ENCODE results near the gene KCNIP4.

DNA sequence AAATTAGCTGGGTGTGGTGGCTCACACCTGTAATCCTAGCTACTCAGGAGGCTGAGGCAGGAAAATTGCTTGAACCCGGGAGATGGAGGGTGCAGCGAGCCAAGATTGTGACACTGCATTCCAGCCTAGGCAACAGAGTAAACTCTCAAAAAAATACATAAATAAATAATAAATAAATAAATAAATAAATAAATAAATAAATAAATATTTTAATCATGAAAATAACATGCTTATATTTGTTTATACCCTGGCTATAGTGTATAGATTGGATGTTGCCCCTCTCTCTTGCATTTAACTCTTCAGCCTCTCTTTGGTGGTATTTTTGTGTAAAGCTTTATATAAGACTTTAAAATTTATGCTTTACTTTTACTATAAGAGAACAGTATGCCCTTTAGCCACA lies 51.8 kb downstream of the KCNIP4 start:
- TF ChIP-seq, protein P1, sequence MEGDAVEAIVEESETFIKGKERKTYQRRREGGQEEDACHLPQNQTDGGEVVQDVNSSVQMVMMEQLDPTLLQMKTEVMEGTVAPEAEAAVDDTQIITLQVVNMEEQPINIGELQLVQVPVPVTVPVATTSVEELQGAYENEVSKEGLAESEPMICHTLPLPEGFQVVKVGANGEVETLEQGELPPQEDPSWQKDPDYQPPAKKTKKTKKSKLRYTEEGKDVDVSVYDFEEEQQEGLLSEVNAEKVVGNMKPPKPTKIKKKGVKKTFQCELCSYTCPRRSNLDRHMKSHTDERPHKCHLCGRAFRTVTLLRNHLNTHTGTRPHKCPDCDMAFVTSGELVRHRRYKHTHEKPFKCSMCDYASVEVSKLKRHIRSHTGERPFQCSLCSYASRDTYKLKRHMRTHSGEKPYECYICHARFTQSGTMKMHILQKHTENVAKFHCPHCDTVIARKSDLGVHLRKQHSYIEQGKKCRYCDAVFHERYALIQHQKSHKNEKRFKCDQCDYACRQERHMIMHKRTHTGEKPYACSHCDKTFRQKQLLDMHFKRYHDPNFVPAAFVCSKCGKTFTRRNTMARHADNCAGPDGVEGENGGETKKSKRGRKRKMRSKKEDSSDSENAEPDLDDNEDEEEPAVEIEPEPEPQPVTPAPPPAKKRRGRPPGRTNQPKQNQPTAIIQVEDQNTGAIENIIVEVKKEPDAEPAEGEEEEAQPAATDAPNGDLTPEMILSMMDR (IDR thresholded peaks at IDR 0.05; ENCODE audit: extremely low read depth in 1 of 2, insufficient read depth in 1 of 2, low read depth in 1 of 2, low read length in 2 of 2): no peak
- no peak for TF ChIP-seq POLR2A (IDR thresholded peaks at IDR 0.05; ENCODE audit: low read depth, low read length)
- TF ChIP-seq JUN (IDR thresholded peaks at IDR 0.05; ENCODE audit: borderline replicate concordance, insufficient read depth, insufficient read length, low read depth): no peak
- TF ChIP-seq POLR2AphosphoS5 (IDR thresholded peaks at IDR 0.05; ENCODE audit: insufficient read depth, low read depth, low read length): no peak
- TF ChIP-seq EZH2 (IDR thresholded peaks at IDR 0.05; ENCODE audit: borderline replicate concordance, low read depth, low read length, severe bottlenecking): no peak

Data from endothelial cell of umbilical vein (primary cell).